ENCODE measurements around the gene TMEM106C. TPM values are rescaled to one million over a fixed set of nuclear protein-coding genes. Genes with fewer than 3 reads are reported as not detected.

The TMEM106C gene
- total RNA-seq, 1 donor from 2014 or later: 164 TPM

GRCh38 chr12:47977046-47977771 lies 13.8 kb downstream of the TMEM106C start:
- H3K4me3 ChIP-seq (ENCODE audit: low read depth, low read length): no peak overlapping the region
- no peak for DNase-seq (ENCODE audit: low read depth)
- no peak for TF ChIP-seq CTCF (conservative IDR thresholded peaks at IDR 0.05; ENCODE audit: low read depth, low read length)

GRCh38 chr12:47977772-47978597 lies 14.6 kb downstream of the TMEM106C start:
- no peak overlapping the region for H3K4me3 ChIP-seq (ENCODE audit: low read depth, low read length)
- TF ChIP-seq CTCF (conservative IDR thresholded peaks at IDR 0.05; ENCODE audit: low read depth, low read length): no peak
- no peak for DNase-seq (ENCODE audit: low read depth)

GRCh38 chr12:47978598-47978873 lies 15.1 kb downstream of the TMEM106C start:
- no peak for TF ChIP-seq CTCF (conservative IDR thresholded peaks at IDR 0.05; ENCODE audit: low read depth, low read length)
- H3K4me3 ChIP-seq (ENCODE audit: low read depth, low read length): no peak overlapping the region
- DNase-seq (ENCODE audit: low read depth): no peak

- no peak for TF ChIP-seq CTCF (conservative IDR thresholded peaks at IDR 0.05; ENCODE audit: low read depth, low read length)
Observed at GRCh38 chr12:47979166-47979565, 15.8 kb downstream of the TMEM106C start.

GRCh38 chr12:47979686-47980085 lies 16.3 kb downstream of the TMEM106C start:
- TF ChIP-seq CTCF (conservative IDR thresholded peaks at IDR 0.05; ENCODE audit: low read depth, low read length): no peak
- no peak overlapping the region for H3K4me3 ChIP-seq (ENCODE audit: low read depth, low read length)
- DNase-seq (ENCODE audit: low read depth): no peak

More at GRCh38 chr12:47979166-47979565, 15.8 kb downstream of the TMEM106C start:
- no peak overlapping the region for H3K4me3 ChIP-seq (ENCODE audit: low read depth, low read length)
- no peak for DNase-seq (ENCODE audit: low read depth)

- DNase-seq (ENCODE audit: low read depth): no peak
- H3K4me3 ChIP-seq (ENCODE audit: low read depth, low read length): no peak overlapping the region
- TF ChIP-seq CTCF (conservative IDR thresholded peaks at IDR 0.05; ENCODE audit: low read depth, low read length): no peak
Observed at GRCh38 chr12:47980197-47980596, 16.8 kb downstream of the TMEM106C start.

Data from epithelial cell of proximal tubule (primary cell).